ENCODE data around the gene SLC16A10. TPM values are rescaled to one million over a fixed set of nuclear protein-coding genes. Genes with fewer than 3 reads are reported as not detected.
"Not testable (repeated sequence)": the region's sequence is repeated elsewhere in the genome, so short reads cannot be mapped to it uniquely, and the experiment has no call there.

The SLC16A10 gene
- total RNA-seq, 5 donors from 2014 or later (not counting 1 experiment from before 2014, with no cell fraction given), result 10.2 to 16.5 (median 14.3) TPM

- Mint-ChIP-seq H3K27me3 (peaks cover 0 to 6% of the 10 kb centered on the region in 2 donors), H3K27ac (no peak overlapping the region), H3K9me3 (no peaks in the 10 kb centered on the region), H3K36me3 (no peaks in the 10 kb centered on the region), H3K4me1 (peaks cover 0 to 6% (median 2%) of the 10 kb centered on the region in 3 donors), H3K4me3 (no peak overlapping the region)
- H3K9me3 ChIP-seq, result no peaks in the 10 kb centered on the region
- no peak overlapping the region for H3K27ac ChIP-seq (ENCODE audit: low read length)
- ATAC-seq (replicated peaks in 1 of 4), result peak in 3 of 4 experiments; percentile 62 to 72 (median 66)
- 75% methylated on average over 6 of the region's 12 CpGs for WGBS (ENCODE audit: insufficient coverage)
- ChIA-PET CTCF (interaction anchor here (0.7 to 3.0 kb wide), 15 partner anchors 14 to 493 kb away, joined by 3 to 41 read pairs (median 5); no protein-coding TSS in a partner anchor), POLR2A (interaction anchor here in 1 of 2 donors (0.5 kb wide), 1 partner anchor 426 kb away, joined by 5 read pairs; the partner anchor contains the start of gene REV3L)
- no peak overlapping the region for H3K4me3 ChIP-seq (ENCODE audit: control insufficient read depth in 1 of 2, extremely low read depth in 1 of 2, low read length in 1 of 2)
- no peaks in the 10 kb centered on the region for H3K27me3 ChIP-seq (replicated peaks in 1 of 2; ENCODE audit: control insufficient read depth in 2 of 2, extremely low read depth in 1 of 2, insufficient read depth in 2 of 2, low read length in 1 of 2)
- H3K36me3 ChIP-seq (ENCODE audit: control insufficient read depth in 2 of 2, extremely low read depth in 1 of 2, insufficient read depth in 1 of 2, low read length in 1 of 2), result no peaks in the 10 kb centered on the region
- DNase-seq, result peak in 12 of 35 experiments; percentile 3 to 65 (median 10)
- H3K4me1 ChIP-seq (ENCODE audit: control insufficient read depth in 1 of 2, extremely low read depth in 1 of 2, insufficient read depth in 2 of 2, low read length in 2 of 2), result no peaks in the 10 kb centered on the region
Measured at GRCh38 chr6:111057074-111057752, 30.1 kb upstream of the SLC16A10 start.

- CTCF ChIA-PET, result no interaction called here
- peaks cover 0 to 13% (median 2%) of the 10 kb centered on the region in 3 donors for H3K4me1 Mint-ChIP-seq
- H3K27ac ChIP-seq (ENCODE audit: low read length), result no peak overlapping the region
- 93% methylated on average over 1 of the region's 5 CpGs for WGBS (ENCODE audit: insufficient coverage)
- H3K27me3 Mint-ChIP-seq, result peaks cover 0 to 13% of the 10 kb centered on the region in 2 donors
- no peak for DNase-seq
- H3K4me1 ChIP-seq (ENCODE audit: control insufficient read depth in 1 of 2, extremely low read depth in 1 of 2, insufficient read depth in 2 of 2, low read length in 2 of 2), result no peaks in the 10 kb centered on the region
- no peak overlapping the region for H3K4me3 ChIP-seq (ENCODE audit: control insufficient read depth in 1 of 2, extremely low read depth in 1 of 2, low read length in 1 of 2)
- H3K27ac Mint-ChIP-seq, result no peak overlapping the region
- H3K4me3 Mint-ChIP-seq, result no peak overlapping the region
- H3K36me3 ChIP-seq (ENCODE audit: control insufficient read depth in 2 of 2, extremely low read depth in 1 of 2, insufficient read depth in 1 of 2, low read length in 1 of 2), result no peaks in the 10 kb centered on the region
- POLR2A ChIA-PET, result no interaction called here
- H3K27me3 ChIP-seq (replicated peaks in 1 of 2; ENCODE audit: control insufficient read depth in 2 of 2, extremely low read depth in 1 of 2, insufficient read depth in 2 of 2, low read length in 1 of 2), result no peaks in the 10 kb centered on the region
- H3K9me3 ChIP-seq, result no peaks in the 10 kb centered on the region
- H3K9me3 Mint-ChIP-seq, result peaks cover 0 to 2% (median 0%) of the 10 kb centered on the region in 3 donors
- no peak for ATAC-seq (replicated peaks in 1 of 4)
- no peaks in the 10 kb centered on the region for H3K36me3 Mint-ChIP-seq
Measured at GRCh38 chr6:111061508-111061907, 25.8 kb upstream of the SLC16A10 start.

- 100% methylated on average over 3 of the region's 5 CpGs for WGBS (ENCODE audit: insufficient coverage)
- H3K36me3 ChIP-seq (ENCODE audit: control insufficient read depth in 2 of 2, extremely low read depth in 1 of 2, insufficient read depth in 1 of 2, low read length in 1 of 2); H3K9me3 Mint-ChIP-seq; POLR2A ChIA-PET; H3K27me3 ChIP-seq (replicated peaks in 1 of 2; ENCODE audit: control insufficient read depth in 2 of 2, extremely low read depth in 1 of 2, insufficient read depth in 2 of 2, low read length in 1 of 2); H3K4me3 Mint-ChIP-seq; H3K36me3 Mint-ChIP-seq; ATAC-seq (replicated peaks in 1 of 4); H3K4me3 ChIP-seq (ENCODE audit: control insufficient read depth in 1 of 2, extremely low read depth in 1 of 2, low read length in 1 of 2); H3K27ac Mint-ChIP-seq; H3K27ac ChIP-seq (ENCODE audit: low read length); CTCF ChIA-PET; H3K4me1 ChIP-seq (ENCODE audit: control insufficient read depth in 1 of 2, extremely low read depth in 1 of 2, insufficient read depth in 2 of 2, low read length in 2 of 2); DNase-seq; H3K9me3 ChIP-seq: not testable (repeated sequence)
- Mint-ChIP-seq H3K27me3 (peaks cover 0 to 13% of the 10 kb centered on the region in 2 donors), H3K4me1 (peaks cover 0 to 14% (median 2%) of the 10 kb centered on the region in 3 donors)
Measured at GRCh38 chr6:111061985-111062384, 25.3 kb upstream of the SLC16A10 start.

- POLR2A ChIA-PET; ATAC-seq (replicated peaks in 1 of 4); H3K27ac ChIP-seq (ENCODE audit: low read length); H3K4me3 Mint-ChIP-seq; H3K9me3 ChIP-seq; DNase-seq; H3K9me3 Mint-ChIP-seq; H3K27ac Mint-ChIP-seq; H3K27me3 ChIP-seq (replicated peaks in 1 of 2; ENCODE audit: control insufficient read depth in 2 of 2, extremely low read depth in 1 of 2, insufficient read depth in 2 of 2, low read length in 1 of 2); H3K4me1 Mint-ChIP-seq; H3K36me3 Mint-ChIP-seq; H3K4me1 ChIP-seq (ENCODE audit: control insufficient read depth in 1 of 2, extremely low read depth in 1 of 2, insufficient read depth in 2 of 2, low read length in 2 of 2); H3K4me3 ChIP-seq (ENCODE audit: control insufficient read depth in 1 of 2, extremely low read depth in 1 of 2, low read length in 1 of 2); H3K36me3 ChIP-seq (ENCODE audit: control insufficient read depth in 2 of 2, extremely low read depth in 1 of 2, insufficient read depth in 1 of 2, low read length in 1 of 2): not testable (repeated sequence)
- H3K27me3 Mint-ChIP-seq, result peaks cover 0 to 13% of the 10 kb centered on the region in 2 donors
- CTCF ChIA-PET, result interaction anchor here in 1 of 2 donors (0.6 kb wide), 1 partner anchor 1602 kb away, joined by 3 read pairs; no protein-coding TSS in a partner anchor
- WGBS (ENCODE audit: insufficient coverage), result no CpG with 5 or more reads among the region's 5 CpGs
Measured at GRCh38 chr6:111062860-111063259, 24.4 kb upstream of the SLC16A10 start.

GRCh38 chr6:111068109-111068865, 19.0 kb upstream of the SLC16A10 start:
- Mint-ChIP-seq H3K9me3 (no peaks in the 10 kb centered on the region), H3K4me1 (peaks cover 0 to 8% (median 0%) of the 10 kb centered on the region in 3 donors), H3K27ac (no peak overlapping the region), H3K4me3 (no peak overlapping the region), H3K36me3 (no peaks in the 10 kb centered on the region), H3K27me3 (peaks cover 4 to 11% of the 10 kb centered on the region in 2 donors)
- ATAC-seq (replicated peaks in 1 of 4) (no peak), DNase-seq (no peak)
- Histone ChIP-seq H3K27me3 (replicated peaks in 1 of 2; ENCODE audit: control insufficient read depth in 2 of 2, extremely low read depth in 1 of 2, insufficient read depth in 2 of 2, low read length in 1 of 2) (no peaks in the 10 kb centered on the region), H3K27ac (ENCODE audit: low read length) (no peak overlapping the region), H3K4me1 (ENCODE audit: control insufficient read depth in 1 of 2, extremely low read depth in 1 of 2, insufficient read depth in 2 of 2, low read length in 2 of 2) (no peaks in the 10 kb centered on the region), H3K4me3 (ENCODE audit: control insufficient read depth in 1 of 2, extremely low read depth in 1 of 2, low read length in 1 of 2) (no peak overlapping the region), H3K9me3 (no peaks in the 10 kb centered on the region), H3K36me3 (ENCODE audit: control insufficient read depth in 2 of 2, extremely low read depth in 1 of 2, insufficient read depth in 1 of 2, low read length in 1 of 2) (no peaks in the 10 kb centered on the region)
- WGBS (ENCODE audit: insufficient coverage), result 70% methylated on average over 5 of the region's 8 CpGs
- CTCF ChIA-PET, result interaction anchor here in 1 of 2 donors (1.2 kb wide), 1 partner anchor 141 kb away, joined by 4 read pairs; no protein-coding TSS in a partner anchor
- POLR2A ChIA-PET, result no interaction called here

- no peak for ATAC-seq (replicated peaks in 1 of 4)
- H3K27ac Mint-ChIP-seq, result no peak overlapping the region
Measured at GRCh38 chr6:111068866-111069234, 18.5 kb upstream of the SLC16A10 start.

More at GRCh38 chr6:111068866-111069234, 18.5 kb upstream of the SLC16A10 start:
- no peak for DNase-seq
- Mint-ChIP-seq H3K4me3 (no peak overlapping the region), H3K4me1 (peaks cover 0 to 8% (median 0%) of the 10 kb centered on the region in 3 donors), H3K9me3 (no peaks in the 10 kb centered on the region), H3K36me3 (no peaks in the 10 kb centered on the region), H3K27me3 (peaks cover 4 to 11% of the 10 kb centered on the region in 2 donors)
- POLR2A ChIA-PET, result no interaction called here
- Histone ChIP-seq H3K9me3 (no peaks in the 10 kb centered on the region), H3K36me3 (ENCODE audit: control insufficient read depth in 2 of 2, extremely low read depth in 1 of 2, insufficient read depth in 1 of 2, low read length in 1 of 2) (no peaks in the 10 kb centered on the region), H3K4me3 (ENCODE audit: control insufficient read depth in 1 of 2, extremely low read depth in 1 of 2, low read length in 1 of 2) (no peak overlapping the region), H3K4me1 (ENCODE audit: control insufficient read depth in 1 of 2, extremely low read depth in 1 of 2, insufficient read depth in 2 of 2, low read length in 2 of 2) (no peaks in the 10 kb centered on the region), H3K27me3 (replicated peaks in 1 of 2; ENCODE audit: control insufficient read depth in 2 of 2, extremely low read depth in 1 of 2, insufficient read depth in 2 of 2, low read length in 1 of 2) (no peaks in the 10 kb centered on the region), H3K27ac (ENCODE audit: low read length) (no peak overlapping the region)
- CTCF ChIA-PET, result no interaction called here
- WGBS (ENCODE audit: insufficient coverage), result 100% methylated on average over 1 of the region's 2 CpGs

Data from T-cell (primary cell).